Measurements from ENCODE around the gene GCSAML.

The GCSAML gene

DNA sequence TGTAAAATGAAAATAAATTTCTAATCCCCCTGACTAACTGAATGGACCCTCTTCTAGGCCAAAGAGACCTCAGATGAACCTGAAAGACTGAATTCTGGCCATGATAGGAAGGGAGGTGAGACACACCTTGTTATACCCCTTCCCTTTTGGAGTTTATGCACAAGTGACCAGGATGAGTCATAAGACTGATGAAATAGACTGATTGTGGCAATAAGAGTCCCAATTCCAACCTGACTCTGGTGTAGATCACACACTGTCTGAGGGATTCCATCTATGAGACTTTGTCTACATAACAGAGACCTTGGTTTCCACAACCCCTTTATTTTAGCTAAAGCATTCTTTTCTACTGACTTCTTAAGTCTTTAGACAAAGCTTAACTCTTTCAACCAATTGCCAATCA is 25.7 kb downstream of the GCSAML start:
- DNase-seq (ENCODE audit: low read depth) = no peak

DNA sequence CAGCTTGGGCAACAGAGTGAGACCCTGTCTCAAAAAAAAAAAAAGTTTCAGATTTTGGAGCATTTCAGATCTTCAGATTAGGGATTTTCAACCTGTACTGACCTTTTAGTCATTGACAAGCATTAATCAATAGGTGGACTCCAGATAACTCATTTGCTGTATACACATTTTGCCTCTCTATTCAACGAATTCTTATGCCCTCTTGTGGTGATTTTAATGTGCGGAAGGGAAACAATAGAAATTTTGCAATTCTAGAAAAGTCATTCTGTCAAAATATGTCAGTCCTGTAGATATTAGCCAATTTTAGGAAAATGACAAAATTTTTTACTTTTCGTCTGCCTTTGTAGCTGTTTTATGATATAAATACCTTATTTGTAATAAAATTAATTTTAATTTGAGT is 27.6 kb downstream of the GCSAML start:
- no peak for DNase-seq (ENCODE audit: low read depth)

DNA sequence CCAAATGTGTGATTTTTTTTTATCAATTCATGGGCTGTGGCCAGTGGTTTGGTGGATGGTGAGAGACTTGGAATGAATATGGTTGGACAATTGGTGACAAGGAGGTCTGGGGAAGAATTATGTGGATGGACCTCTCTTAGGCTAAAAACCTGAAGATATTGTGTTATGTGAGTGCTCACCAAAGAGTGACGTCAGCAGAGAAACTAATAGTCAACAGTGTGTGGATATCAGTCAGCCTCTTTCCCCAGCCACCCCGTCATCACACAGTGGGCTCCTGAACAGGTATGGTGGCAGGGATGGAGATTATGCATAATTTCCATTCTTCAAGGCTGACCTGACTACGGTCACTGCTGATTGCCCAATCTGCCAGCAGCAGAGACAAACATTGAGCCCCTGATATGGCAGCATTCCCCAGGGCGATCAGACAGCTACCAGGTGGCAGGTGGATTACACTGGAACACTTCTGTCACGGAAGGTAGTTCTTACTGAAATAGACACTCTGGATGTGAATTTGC is 30.1 kb downstream of the GCSAML start:
- no peak for DNase-seq (ENCODE audit: low read depth)

DNA sequence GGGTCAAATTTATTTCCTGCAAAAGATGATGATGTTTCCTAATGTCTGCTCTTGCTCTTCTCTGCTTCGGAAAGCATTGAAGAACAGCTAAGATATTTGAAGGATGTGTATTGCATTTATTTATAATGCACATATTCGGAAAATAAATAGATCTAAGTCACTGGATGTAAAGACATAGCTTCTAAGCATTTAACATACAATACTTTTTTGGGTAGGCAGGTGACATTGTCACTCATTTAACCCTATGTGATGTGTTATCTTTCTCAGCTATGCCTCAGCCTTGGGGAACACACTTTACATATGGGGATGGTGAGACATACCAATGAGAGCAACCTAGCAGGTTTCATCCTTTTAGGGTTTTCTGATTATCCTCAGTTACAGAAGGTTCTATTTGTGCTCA is 39.1 kb downstream of the GCSAML start, which contains the start of gene OR2G2:
OR2G2 (plus strand) TSS at position 301 of the 400 bp plus-strand sequence; CDS start at position 301, 0 bp downstream.
- no peak for DNase-seq (ENCODE audit: low read depth)

DNA sequence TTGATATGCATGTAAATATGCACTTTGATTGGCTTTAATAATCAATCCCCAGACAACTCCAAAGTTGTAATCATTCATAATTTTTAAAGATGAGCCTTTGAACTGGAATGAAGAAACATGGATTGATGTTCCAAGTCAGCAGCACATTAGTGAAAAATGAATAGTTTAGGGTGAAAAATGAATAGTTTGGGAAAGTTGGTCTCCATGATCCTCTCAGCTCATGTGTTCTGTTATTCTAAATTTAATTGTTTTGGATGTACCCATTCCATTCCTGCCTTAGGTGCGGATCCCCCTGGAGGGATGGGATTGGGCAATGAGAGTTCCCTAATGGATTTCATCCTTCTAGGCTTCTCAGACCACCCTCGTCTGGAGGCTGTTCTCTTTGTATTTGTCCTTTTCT is 56.4 kb downstream of the GCSAML start, which contains the start of gene OR2G3:
OR2G3 (plus strand) TSS at position 301 of the 400 bp plus-strand sequence; CDS start at position 301, 0 bp downstream.
- no peak for DNase-seq (ENCODE audit: low read depth)

DNA sequence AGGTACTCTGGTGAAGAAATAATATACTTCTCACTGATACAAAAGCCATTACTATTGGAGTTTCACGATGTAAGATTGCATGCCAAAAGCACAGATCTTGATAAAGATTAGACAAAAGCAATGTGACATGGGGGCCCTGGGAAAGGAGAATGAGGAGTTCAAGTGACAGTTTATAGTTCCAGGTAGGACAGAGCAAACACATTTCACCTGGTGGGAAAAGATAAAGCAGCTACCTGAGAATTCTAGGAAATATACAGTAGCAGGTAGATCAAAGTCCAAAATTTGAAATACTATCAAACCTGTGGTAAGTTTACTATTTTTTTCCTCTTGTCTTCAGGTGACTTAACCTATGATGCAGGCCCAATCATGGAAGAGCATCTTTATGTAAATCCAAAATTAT is 64.5 kb downstream of the GCSAML start:
- DNase-seq (ENCODE audit: low read depth) = no peak

DNA sequence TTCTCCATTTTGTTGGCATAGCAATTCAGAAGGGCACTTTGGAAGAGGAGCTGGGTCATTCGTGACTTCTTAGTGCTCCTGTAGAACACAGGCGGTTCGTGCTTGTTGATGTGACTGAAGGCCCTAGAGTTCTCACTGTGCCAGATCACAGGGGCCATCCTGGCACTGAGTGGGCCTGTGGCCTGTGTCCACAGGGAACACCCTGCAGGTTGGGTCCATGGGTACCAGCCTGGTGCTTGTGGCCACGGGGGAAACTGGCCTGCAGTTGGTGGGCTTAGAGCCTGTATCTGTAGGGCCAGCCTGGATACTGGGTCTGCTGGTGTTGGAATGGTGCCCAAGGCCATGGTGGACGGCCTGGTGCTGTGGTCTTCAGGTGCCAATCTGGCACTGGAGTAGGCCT is 65.7 kb downstream of the GCSAML start:
- no peak for DNase-seq (ENCODE audit: low read depth)
